Adrenal gland (tissue), 5 donors: ENCODE results near the gene TCEAL5.

Source experiments
- CTCF ChIP-seq, 6 experiments: fragments of 450-650 bp in 4 of 6; fragments of 200-600 bp in 2 of 6; sonication (generic) in 1 of 6; IDR thresholded peaks; 1 replicate in 5 of 6; 2 replicates in 1 of 6; pipeline versions ENCODE4 v1.5.1 to v1.8.0; 2016 to 2021; ENCODE audit warnings: antibody characterized with exemption in 6 of 6, mild to moderate bottlenecking in 2 of 6, moderate library complexity in 1 of 6
- POLR2A ChIP-seq, 2 donors: fragments of 450-650 bp; IDR thresholded peaks; one replicate each; pipeline ENCODE4 v1.6.1; 2017; ENCODE audit warnings: antibody characterized with exemption in 2 of 2, mild to moderate bottlenecking in 2 of 2, moderate library complexity in 1 of 2
- donor health status: DM: no; HTN: no; CAD: no.

GRCh38 chrX:103233263-103233662, 43.3 kb downstream of the TCEAL5 start:
- TF ChIP-seq CTCF (IDR thresholded peaks at IDR 0.05) (no peak), POLR2A (IDR thresholded peaks at IDR 0.05) (no peak)
